GM12874 (cell line): ENCODE measurements around the gene MLIP.

Experiments used
- TF ChIP-seq, protein P1 (sequence below): IDR thresholded peaks from 2 replicates; pipeline ENCODE4 v1.5.1; 2011; ENCODE audit warnings: low read depth, mild to moderate bottlenecking, control low read depth, low read length, moderate library complexity; ENCODE audit not compliant: insufficient read depth

Gene MLIP

GRCh38 chr6:54232703-54233102 is 121.5 kb downstream of the MLIP start:
- TF ChIP-seq, protein P1, sequence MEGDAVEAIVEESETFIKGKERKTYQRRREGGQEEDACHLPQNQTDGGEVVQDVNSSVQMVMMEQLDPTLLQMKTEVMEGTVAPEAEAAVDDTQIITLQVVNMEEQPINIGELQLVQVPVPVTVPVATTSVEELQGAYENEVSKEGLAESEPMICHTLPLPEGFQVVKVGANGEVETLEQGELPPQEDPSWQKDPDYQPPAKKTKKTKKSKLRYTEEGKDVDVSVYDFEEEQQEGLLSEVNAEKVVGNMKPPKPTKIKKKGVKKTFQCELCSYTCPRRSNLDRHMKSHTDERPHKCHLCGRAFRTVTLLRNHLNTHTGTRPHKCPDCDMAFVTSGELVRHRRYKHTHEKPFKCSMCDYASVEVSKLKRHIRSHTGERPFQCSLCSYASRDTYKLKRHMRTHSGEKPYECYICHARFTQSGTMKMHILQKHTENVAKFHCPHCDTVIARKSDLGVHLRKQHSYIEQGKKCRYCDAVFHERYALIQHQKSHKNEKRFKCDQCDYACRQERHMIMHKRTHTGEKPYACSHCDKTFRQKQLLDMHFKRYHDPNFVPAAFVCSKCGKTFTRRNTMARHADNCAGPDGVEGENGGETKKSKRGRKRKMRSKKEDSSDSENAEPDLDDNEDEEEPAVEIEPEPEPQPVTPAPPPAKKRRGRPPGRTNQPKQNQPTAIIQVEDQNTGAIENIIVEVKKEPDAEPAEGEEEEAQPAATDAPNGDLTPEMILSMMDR: no peak

GRCh38 chr6:54234539-54234938 is 123.3 kb downstream of the MLIP start:
- TF ChIP-seq, protein P1: no peak

- TF ChIP-seq, protein P1: no peak
These were observed 125.7 kb downstream of the MLIP start for GRCh38 chr6:54236984-54237383.

GRCh38 chr6:54238396-54238795 is 127.2 kb downstream of the MLIP start:
- TF ChIP-seq, protein P1: no peak

GRCh38 chr6:54243699-54244098 is 132.5 kb downstream of the MLIP start:
- TF ChIP-seq, protein P1: no peak

DNA sequence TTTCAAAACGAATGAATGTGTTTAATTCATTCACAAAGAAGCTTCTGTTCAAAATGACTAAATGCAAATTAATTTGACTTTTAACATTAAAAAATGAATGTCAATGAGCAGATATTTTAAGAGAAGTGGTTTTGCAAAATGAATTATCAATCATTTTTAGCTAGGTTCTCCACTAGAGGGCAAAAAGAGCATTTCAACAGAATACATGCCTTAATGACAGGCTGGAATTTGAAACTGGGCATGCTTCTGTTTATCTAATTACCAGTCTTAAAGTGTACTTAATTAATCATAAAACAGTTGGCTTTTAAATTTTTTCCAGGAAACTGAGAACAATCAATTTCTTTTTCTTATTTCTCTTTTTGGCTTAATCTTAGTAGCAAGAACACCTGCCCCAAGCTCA is 133.2 kb downstream of the MLIP start:
- TF ChIP-seq, protein P1: peak; percentile 46

DNA sequence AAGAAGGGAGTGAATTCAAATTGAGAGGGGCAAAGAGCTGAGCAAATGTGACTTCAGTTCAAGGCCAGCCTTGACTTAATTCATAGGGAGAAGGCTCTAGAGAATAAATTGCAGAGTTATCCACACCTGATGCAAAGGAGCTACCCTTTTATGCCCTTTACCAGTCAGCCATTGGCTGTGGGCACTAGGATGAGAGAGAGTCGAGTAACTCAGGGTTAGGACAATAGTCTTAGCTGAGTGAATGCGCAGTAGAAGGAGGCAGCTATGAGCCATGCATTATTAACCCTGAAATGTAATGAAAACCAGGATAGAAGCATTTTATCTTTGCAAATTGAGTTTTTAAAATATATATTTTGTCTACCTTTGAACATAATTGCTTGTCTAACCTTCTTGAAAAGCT is 134.0 kb downstream of the MLIP start:
- TF ChIP-seq, protein P1: no peak

GRCh38 chr6:54248319-54248718 is 137.1 kb downstream of the MLIP start:
- TF ChIP-seq, protein P1: no peak
